ENCODE data around the gene WDR31.

GRCh38 chr9:113360242-113360842, 20.3 kb upstream of the WDR31 start:
- TF ChIP-seq REST (IDR thresholded peaks at IDR 0.05; ENCODE audit: low read depth) (no peak), CEBPB (IDR thresholded peaks at IDR 0.05) (no peak), YY1 (IDR thresholded peaks at IDR 0.05; ENCODE audit: low read depth) (no peak), NFIC (IDR thresholded peaks at IDR 0.05) (no peak), USF1 (IDR thresholded peaks at IDR 0.05) (no peak)
